EL (cell line): ENCODE measurements around the gene TTLL5.
"Not testable (repeated sequence)": the region's sequence is repeated elsewhere in the genome, so short reads cannot be mapped to it uniquely, and the experiment has no call there.

Source experiments
- DNase-seq: peaks from one replicate; pipeline ENCODE4 v3.0.0-alpha.2; 2016

The TTLL5 gene

GRCh38 chr14:75920421-75920820 lies 259.4 kb downstream of the TTLL5 start:
- not testable (repeated sequence) for DNase-seq

GRCh38 chr14:75925141-75925840 lies 264.2 kb downstream of the TTLL5 start:
- DNase-seq, result not testable (repeated sequence)

- no peak for DNase-seq
Measured at GRCh38 chr14:75926431-75927115, 265.5 kb downstream of the TTLL5 start.

GRCh38 chr14:75927564-75928087 lies 266.6 kb downstream of the TTLL5 start:
- DNase-seq, result no peak

- no peak for DNase-seq
Measured at GRCh38 chr14:75928690-75929181, 267.7 kb downstream of the TTLL5 start.

- DNase-seq, result no peak
Measured at GRCh38 chr14:75933712-75934296, 272.8 kb downstream of the TTLL5 start.

GRCh38 chr14:75934998-75935628 lies 274.1 kb downstream of the TTLL5 start:
- DNase-seq, result no peak

- no peak for DNase-seq
Measured at GRCh38 chr14:75939200-75939599, 278.2 kb downstream of the TTLL5 start.

GRCh38 chr14:75941030-75941429 lies 280.0 kb downstream of the TTLL5 start:
- no peak for DNase-seq

- DNase-seq, result no peak
Measured at GRCh38 chr14:75944607-75945241, 283.7 kb downstream of the TTLL5 start.

- DNase-seq, result no peak
Measured at GRCh38 chr14:75946785-75947184, 285.7 kb downstream of the TTLL5 start.

GRCh38 chr14:75952489-75952888 lies 291.4 kb downstream of the TTLL5 start:
- no peak for DNase-seq

- no peak for DNase-seq
Measured at GRCh38 chr14:75959031-75959430, 298.0 kb downstream of the TTLL5 start.

GRCh38 chr14:75960231-75960630 lies 299.2 kb downstream of the TTLL5 start:
- DNase-seq, result no peak

GRCh38 chr14:75961662-75962061 lies 300.6 kb downstream of the TTLL5 start:
- DNase-seq, result no peak

- no peak for DNase-seq
Measured at GRCh38 chr14:75967866-75968265, 306.8 kb downstream of the TTLL5 start.

GRCh38 chr14:75968456-75968855 lies 307.4 kb downstream of the TTLL5 start:
- DNase-seq, result no peak

- DNase-seq, result no peak
Measured at GRCh38 chr14:75969126-75969525, 308.1 kb downstream of the TTLL5 start.

GRCh38 chr14:75969891-75970290 lies 308.8 kb downstream of the TTLL5 start:
- DNase-seq, result no peak

GRCh38 chr14:75970989-75971388 lies 309.9 kb downstream of the TTLL5 start:
- no peak for DNase-seq

- no peak for DNase-seq
Measured at GRCh38 chr14:75971509-75971908, 310.5 kb downstream of the TTLL5 start.

- no peak for DNase-seq
Measured at GRCh38 chr14:75972801-75973421, 311.9 kb downstream of the TTLL5 start.
